CD4-positive, alpha-beta T cell treated with Interleukin-21 for 1 hour (primary cell): ENCODE measurements around the gene CCDC142.

Experiments used
- DNase-seq: peaks from one replicate; pipeline ENCODE4 v3.0.0-alpha.2; 2020

The CCDC142 gene

GRCh38 chr2:74514368-74515270 is 31.8 kb upstream of the CCDC142 start, which contains the start of gene TLX2:
Gene TLX2 (plus strand): TSS chr2:74514450. CDS start chr2:74514807, 357 bp downstream.
- no peak for DNase-seq

DNA sequence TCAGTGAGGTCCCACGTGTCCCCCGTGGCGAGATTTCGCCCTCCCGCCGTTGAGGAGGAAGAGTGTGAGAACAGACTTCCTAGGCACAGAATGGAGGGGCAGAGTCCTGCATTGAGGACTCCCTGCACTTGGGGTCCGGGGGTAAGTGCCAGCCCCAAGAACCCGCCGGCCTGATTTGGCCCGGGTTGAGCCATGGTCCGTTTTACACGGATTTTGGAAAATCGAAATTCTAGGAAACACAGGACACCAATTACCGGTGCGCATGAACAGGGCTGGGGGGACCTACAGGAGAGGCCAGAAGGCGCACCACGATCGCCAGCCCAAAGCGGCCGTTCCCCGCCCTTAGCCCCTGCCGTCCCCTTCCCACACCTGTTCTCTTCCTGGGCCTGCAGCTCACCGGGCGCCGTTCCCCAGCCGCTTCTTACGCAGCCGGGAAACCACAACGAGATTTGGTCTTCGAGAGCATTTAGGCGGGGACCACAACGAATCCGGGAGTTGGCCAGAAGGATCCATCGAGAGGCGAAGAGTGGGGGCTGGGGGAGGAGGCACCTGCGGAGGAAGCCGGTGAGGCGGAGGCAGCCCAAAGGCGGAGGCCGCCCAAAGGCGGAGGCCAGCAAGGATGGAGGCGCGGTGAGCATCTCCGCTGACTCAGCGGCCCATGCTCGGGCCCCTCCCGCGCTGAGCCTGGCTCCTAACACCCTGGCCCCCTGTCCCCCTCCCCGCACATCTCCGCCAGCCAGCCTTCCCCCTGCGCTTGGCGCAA is 31.0 kb upstream of the CCDC142 start:
- DNase-seq: peak; percentile 30

DNA sequence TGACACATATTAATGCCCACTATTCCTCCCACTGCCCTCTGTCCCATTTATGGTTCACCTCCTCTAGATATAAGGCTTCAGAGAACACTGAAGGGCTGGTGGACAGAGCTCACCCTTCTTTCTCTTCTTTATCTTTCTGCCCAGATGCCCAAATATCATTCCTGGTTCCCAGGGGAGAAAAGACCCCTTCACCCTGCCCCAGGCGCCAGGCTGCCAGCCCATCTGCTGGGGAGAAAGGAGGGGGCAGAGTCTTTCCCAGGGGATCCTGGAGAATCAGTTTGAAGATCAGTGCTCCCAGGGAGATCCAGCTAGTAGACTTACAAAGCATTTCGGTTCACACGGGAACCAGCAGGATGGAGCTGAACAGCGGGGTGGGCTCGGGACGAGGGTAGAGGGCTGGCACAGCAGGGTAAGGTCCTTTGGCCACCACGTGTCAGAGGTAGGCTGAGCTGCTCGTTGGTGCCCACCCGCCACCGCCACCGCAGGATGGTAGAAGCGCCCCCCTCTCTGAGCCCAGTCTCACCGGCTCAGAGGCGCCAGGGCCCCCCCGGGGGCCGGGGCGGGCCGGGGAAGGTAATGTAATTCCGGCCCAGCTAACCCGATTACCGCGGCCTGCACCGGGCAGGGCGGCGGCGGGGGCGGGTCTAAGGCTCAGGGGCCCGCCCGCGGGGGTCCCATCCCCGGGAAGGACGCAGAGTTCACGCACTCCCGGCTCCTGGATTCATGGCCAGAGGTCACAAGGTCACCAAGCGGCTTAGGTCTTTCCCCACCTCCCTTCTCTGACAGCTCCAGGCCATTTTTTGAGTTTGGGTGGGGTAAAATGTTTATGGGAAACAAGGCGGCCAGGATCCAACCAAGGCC is 30.2 kb upstream of the CCDC142 start:
- no peak for DNase-seq

DNA sequence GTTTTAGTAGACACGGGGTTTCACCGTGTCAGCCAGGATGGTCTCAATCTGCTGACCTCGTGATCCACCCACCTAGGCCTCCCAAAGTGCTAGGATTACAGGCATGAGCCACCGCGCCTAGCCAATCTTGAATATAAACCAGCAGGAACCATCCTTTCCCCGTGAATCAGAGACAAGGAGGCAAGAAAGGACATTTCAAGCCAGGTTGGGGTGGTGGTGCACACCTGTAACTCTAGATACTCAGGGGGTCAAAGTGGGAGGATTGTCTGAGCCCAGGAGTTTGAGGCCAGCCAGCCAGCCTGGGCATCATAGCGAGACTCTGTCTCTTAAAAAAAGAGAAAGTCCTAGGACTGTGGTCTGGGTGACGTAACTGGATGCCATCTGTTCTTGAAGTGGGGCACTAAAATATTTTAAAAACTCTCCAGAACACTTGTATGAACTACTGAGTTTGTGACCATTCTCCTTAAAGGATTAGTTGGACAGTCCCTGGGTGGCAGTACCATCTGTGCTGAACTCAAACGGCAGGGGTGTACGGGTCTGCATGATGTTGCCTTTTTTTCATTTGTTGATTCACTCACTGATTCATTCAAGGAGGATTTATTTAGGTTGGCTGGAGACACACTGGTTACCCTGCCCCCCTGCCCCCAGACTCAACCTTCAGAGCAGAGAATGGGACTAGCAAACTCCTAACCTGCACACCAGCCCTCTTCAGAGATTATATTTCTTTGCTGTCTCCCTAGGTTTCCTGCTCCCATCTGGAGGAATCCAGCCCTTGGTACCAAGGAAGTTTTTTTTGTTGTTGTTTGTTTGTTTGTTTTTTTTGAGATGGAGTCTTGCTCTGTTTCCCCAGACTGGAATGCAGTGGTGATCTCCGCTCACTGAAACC is 28.5 kb upstream of the CCDC142 start:
- no peak for DNase-seq

- DNase-seq: no peak
These were observed 27.5 kb upstream of the CCDC142 start for GRCh38 chr2:74510272-74510671.

DNA sequence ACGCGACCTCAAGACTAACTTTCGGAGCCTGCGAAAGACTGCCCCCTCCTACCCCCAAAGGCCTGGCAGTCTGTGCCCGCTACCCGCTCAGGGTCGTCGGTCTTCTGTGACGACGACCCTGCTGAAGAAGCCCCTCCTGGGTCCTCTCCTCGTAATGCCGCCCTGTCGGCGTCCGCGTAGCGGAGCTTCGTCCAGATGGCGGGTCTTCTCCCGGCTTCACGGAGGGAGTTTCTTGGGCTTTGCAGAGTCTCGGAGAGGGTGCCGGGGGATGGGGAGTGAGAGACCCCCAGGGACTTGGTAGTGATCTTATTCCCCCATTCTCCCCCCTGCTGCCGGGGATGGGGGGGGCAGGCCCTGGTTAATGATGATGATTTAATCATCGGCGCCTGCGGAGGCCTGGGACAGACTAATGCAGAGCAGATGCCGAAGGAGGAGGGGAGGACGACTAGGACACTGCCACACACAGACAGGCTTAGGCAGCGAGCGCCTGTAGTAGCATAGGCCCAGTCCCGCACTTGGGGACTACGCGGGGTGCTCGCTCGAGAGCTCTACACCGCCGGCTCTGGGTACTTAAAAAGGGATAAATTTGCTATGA is 25.2 kb upstream of the CCDC142 start:
- DNase-seq: no peak

GRCh38 chr2:74507145-74507925 is 24.5 kb upstream of the CCDC142 start, which contains the start of gene PCGF1:
Gene PCGF1 (minus strand): TSS chr2:74507695. CDS start chr2:74507668, 27 bp downstream.
- DNase-seq: peak; percentile 98

DNA sequence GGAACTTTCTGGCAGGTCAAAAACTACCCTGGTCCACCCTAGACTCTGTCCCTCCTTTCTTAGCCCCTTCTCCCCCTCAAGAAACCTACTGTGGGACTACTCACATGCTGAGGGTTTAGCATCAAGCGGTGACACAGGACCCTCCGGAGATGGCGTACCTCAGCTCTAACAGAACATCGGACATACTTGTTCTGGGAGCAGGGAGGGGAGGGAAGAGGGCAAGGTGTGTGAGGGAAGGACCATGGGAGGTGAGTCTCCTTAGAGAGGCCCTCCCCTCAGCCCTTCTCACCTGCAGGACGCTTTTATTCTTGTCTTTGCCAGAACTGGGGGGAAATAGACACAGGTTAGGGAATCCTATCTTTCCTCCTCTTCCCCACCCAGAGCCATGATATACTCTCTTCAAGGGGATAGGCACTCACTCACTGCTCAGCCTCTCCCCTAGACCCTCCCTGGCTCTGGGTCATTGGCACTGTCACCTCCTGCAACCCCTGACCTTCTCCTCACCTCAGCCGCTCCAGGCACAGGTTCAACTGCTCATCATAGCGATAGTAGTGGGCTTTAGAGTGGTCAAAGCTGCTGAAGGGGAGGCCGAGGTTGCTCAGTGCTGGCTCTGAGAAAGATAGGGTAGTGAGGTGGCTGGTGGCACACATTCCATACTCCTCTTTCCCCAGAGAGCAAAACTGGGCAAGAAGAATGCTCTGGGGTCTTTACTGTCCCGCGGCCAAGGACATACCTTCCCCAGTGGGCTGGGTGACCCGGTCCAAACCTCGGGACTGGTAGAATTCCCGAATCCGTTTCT is 22.8 kb upstream of the CCDC142 start:
- DNase-seq: no peak

GRCh38 chr2:74504591-74504990 is 21.8 kb upstream of the CCDC142 start:
- DNase-seq: no peak

DNA sequence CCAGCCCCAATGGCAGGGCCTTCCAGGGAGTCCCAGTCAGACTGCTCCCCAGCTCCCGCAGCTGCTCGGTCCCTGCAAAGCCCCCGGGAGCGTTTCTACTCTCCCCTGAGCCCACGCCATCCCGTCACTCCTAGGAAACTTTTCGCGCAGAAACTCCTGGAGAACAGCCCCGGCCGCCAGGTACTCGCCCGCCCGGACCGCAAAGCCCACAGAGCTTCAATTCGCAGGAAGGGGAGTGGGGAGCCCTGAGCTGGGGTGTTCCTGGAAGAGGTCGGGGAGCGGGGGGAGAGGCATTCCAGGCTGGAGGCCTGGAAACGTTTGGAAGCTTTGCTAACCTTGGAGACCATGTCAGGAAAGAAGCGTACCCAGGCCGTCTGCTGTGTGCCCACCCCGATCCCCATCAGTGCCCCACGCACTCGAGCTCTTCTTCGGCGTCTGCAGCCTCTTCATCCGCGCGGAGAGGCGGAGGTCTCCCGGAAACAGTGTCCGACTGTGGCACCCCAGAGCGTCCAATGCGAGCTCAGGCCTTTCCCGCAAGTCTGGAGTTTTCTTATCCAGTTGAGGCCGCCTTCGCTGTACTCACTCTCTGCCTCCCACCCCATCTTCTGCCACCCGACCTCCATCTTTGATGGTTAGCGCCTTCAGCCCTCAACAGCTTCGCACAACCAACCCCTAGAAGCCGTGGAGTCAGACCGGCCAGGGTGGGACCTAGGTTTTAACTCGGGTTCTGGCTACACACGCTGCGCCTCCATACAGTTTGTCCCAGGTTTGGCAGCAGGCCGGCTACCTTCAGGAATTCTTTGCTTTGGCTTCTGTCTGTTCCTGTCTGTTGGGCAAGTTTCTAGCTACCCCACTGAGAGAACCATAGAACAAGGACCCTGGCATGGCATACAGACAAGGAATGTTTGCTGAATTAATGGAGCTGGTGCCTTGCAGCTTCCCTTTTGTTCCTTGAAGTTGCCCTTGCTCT is 21.0 kb upstream of the CCDC142 start:
- no peak for DNase-seq

GRCh38 chr2:74502720-74503505 is 20.1 kb upstream of the CCDC142 start:
- DNase-seq: peak; percentile 46

DNA sequence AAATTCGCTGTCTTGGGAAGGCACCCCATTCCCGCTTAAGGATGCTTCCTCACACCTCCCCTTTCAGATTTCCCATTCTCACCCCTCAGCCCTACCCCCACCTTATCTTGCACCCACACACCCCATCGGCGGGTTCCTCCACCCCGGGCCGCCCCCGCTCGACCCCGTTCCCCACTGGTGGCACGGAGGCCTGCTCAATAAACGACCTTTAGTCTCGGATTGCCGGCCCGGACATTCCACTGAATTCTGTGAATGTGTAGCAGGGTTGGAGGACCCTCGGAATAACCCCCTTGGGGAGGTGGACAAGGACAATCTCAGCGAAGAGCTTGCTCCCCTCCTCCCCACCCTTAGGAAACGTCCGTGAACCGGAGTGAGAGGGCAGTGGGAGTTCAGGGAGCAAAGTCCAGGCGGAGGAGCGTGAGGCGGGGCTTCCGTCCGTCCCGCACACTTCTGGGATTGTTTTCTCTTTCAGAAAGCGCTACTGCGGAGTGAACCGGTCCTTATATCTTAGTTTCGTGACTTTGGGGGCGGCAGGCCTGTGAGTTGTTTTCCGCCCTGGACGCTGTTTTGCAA is 19.4 kb upstream of the CCDC142 start:
- DNase-seq: no peak

DNA sequence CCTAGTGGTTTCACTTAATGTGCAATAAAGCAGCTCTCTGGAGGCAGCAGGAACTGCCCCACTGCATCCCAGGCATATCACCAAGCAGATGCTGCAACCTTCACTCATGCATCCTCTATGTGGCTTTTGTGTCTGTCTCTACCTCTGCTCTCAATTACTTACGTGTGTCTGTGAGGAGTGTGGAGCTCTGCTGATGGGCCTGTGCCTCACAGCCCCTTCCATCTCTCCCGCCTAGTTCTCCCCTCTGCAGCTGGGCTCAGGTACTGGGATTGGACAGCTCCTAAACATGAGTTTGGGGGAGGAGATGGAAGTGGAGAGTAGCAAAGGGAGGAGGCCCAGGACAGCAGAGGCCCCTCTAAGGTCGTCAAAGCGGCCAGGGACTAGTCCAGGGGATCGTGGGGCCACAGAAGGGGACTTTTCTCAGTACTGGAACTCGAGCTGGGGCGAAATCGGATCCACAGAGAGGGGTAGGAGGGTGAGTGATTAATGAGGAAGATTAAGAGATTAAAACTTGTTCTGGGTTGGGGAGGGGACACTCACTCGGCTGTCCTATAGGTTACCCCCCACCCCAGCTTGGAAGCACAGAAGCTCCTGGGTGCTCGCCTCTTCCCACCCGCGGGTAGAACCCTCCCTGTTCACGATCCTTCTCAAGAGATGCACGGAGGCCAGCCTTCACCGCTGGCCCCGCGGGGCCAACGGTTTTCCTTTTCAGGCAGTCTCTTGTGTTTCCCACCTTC is 18.7 kb upstream of the CCDC142 start:
- DNase-seq: no peak

DNA sequence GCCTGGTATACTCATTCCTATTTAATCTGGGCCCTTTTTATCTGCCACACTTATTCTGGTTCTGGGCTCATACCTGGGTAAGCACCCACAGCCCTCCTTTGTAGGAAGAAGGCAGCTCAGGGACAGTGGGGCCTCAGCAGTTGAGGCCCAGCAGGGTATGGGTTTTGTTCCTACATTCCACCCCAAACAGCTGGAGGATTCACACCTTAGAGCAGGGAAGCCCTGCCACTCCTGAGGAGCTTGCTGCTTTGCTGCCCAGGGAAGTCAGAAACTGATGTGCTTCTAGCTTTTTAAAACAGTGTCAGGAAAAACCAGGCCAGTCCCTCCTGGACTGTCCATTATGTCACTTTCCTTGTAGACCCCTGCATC is 17.8 kb upstream of the CCDC142 start:
- no peak for DNase-seq

DNA sequence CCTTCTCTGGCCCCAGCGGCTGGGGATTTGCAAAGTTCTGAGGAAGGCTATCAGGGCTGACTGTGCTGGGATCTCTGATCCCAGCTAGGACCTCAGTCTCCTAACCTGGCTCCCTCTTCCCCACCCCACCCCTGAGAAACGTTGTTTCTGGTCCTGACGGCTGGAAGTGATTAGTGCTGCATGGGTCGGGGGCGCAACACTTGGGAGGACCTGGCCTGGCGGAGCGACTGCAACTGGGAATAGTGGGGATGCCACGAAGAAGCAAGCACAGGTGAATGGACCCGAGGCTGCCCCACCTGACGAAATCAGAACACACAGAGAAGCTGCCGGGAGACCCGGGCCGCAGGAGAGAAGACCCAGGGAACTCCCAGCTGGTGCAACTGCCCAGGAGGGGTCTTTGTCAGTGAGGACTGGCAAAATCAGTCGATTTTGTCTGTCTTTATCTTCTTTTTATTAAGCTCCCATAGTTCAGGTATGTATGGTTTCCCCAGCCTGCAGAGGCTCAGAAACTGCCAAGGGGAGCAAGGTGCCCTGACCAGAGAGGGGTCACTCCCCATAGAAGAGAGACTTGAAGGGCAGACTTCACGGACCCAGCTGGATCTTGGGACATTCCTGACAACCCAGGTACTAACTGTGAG is 17.3 kb upstream of the CCDC142 start:
- no peak for DNase-seq
